Common myeloid progenitor, CD34-positive (primary cell): ENCODE data around the gene MTREX.

Experiments used
- CTCF ChIA-PET: fragments of 350-600 bp; sonication (Branson Sonifier 250); formaldehyde crosslinking; loops from one replicate; lab custom pipeline; 2021; ENCODE audit warnings: antibody characterized with exemption; lab: Charles Lee
- POLR2A ChIA-PET: fragments of 350-600 bp; sonication (Branson Sonifier 250); formaldehyde crosslinking; loops from one replicate; lab custom pipeline; 2021; ENCODE audit warnings: antibody characterized with exemption; lab: Charles Lee
- DNase-seq, 3 donors: peaks; one replicate each; pipeline versions ENCODE4 v3.0.0 to v3.0.0-alpha.2; 2013
- H3K27ac ChIP-seq, 2 experiments: 1 replicate in 1 of 2; 2 replicates in 1 of 2; pipeline ENCODE4 v1.7.0; 2013; ENCODE audit warnings: inconsistent platforms in 2 of 2, low read length in 2 of 2, mild to moderate bottlenecking in 2 of 2, low read depth in 1 of 2, moderate library complexity in 1 of 2; ENCODE audit not compliant: severe bottlenecking in 2 of 2, insufficient read depth in 1 of 2, poor library complexity in 1 of 2
- H3K27me3 ChIP-seq, 5 experiments: replicated peaks in 2 of 5; 1 replicate in 3 of 5; 2 replicates in 2 of 5; pipeline versions ENCODE4 v1.6.1 to v1.7.0; 2013; ENCODE audit warnings: low read length in 4 of 5, mild to moderate bottlenecking in 2 of 5, moderate library complexity in 2 of 5, inconsistent platforms in 1 of 5; ENCODE audit not compliant: insufficient read depth in 5 of 5, control insufficient read depth in 4 of 5
- H3K36me3 ChIP-seq, 4 experiments: 1 replicate in 2 of 4; 2 replicates in 2 of 4; pipeline versions ENCODE4 v1.6.1 to v1.7.0; 2013; ENCODE audit warnings: low read length in 3 of 4, control low read depth in 1 of 4, mild to moderate bottlenecking in 1 of 4; ENCODE audit not compliant: control insufficient read depth in 4 of 4, insufficient read depth in 4 of 4
- H3K4me1 ChIP-seq, 4 experiments: 1 replicate in 3 of 4; 2 replicates in 1 of 4; pipeline versions ENCODE4 v1.6.1 to v1.7.1; 2013; ENCODE audit warnings: low read length in 3 of 4, mild to moderate bottlenecking in 3 of 4, control low read depth in 1 of 4, inconsistent platforms in 1 of 4, moderate library complexity in 1 of 4; ENCODE audit not compliant: control insufficient read depth in 4 of 4, insufficient read depth in 4 of 4; ENCODE audit errors: control extremely low read depth in 1 of 4
- H3K4me3 ChIP-seq, 7 experiments: 1 replicate in 4 of 7; 2 replicates in 3 of 7; pipeline versions ENCODE4 v1.5.1 to v1.7.0; 2013; ENCODE audit warnings: mild to moderate bottlenecking in 7 of 7, low read length in 6 of 7, moderate library complexity in 6 of 7, inconsistent platforms in 2 of 7, low read depth in 2 of 7, control low read depth in 1 of 7; ENCODE audit not compliant: insufficient read depth in 4 of 7, control insufficient read depth in 1 of 7; ENCODE audit errors: extremely low read depth in 1 of 7
- H3K9me3 ChIP-seq, 5 experiments: 1 replicate in 4 of 5; 2 replicates in 1 of 5; pipeline versions ENCODE4 v1.6.1 to v1.7.1; 2013; ENCODE audit warnings: low read length in 4 of 5, mild to moderate bottlenecking in 2 of 5, inconsistent platforms in 1 of 5, low read depth in 1 of 5, moderate library complexity in 1 of 5; ENCODE audit not compliant: control insufficient read depth in 4 of 5, insufficient read depth in 2 of 5; ENCODE audit errors: control extremely low read depth in 1 of 5
- whole genome bisulfite sequencing: methylation state at CpG from one replicate; pipeline ENCODE4 v1.1.5; 2013; ENCODE audit not compliant: insufficient coverage; 5-methylcytosine and 5-hydroxymethylcytosine counted together

The MTREX gene

GRCh38 chr5:55290991-55291390 is 16.8 kb upstream of the MTREX start:
- WGBS = no CpG with 5 or more reads among the region's 2 CpGs
- no peaks in the 10 kb centered on the region for H3K27me3 ChIP-seq
- peaks cover 0 to 9% (median 0%) of the 10 kb centered on the region in 5 experiments for H3K9me3 ChIP-seq
- no peak overlapping the region for H3K4me3 ChIP-seq
- ChIA-PET POLR2A (no interaction called here), CTCF (no interaction called here)
- peaks cover 19 to 75% (median 48%) of the 10 kb centered on the region in 4 experiments for H3K36me3 ChIP-seq
- DNase-seq = no peak
- peaks cover 0 to 4% (median 0%) of the 10 kb centered on the region in 4 experiments for H3K4me1 ChIP-seq
- H3K27ac ChIP-seq = no peak overlapping the region

GRCh38 chr5:55294935-55295334 is 12.9 kb upstream of the MTREX start:
- Histone ChIP-seq H3K27me3 (no peaks in the 10 kb centered on the region), H3K27ac (no peak overlapping the region), H3K9me3 (peaks cover 0 to 9% (median 0%) of the 10 kb centered on the region in 5 experiments), H3K4me1 (no peaks in the 10 kb centered on the region), H3K4me3 (no peak overlapping the region), H3K36me3 (peaks cover 15 to 69% (median 42%) of the 10 kb centered on the region in 4 experiments)
- DNase-seq = no peak
- WGBS = 100% methylated on average over 1 of the region's 1 CpG
- POLR2A ChIA-PET = no interaction called here
- CTCF ChIA-PET = no interaction called here

- peaks cover 2 to 24% (median 16%) of the 10 kb centered on the region in 4 experiments for H3K4me1 ChIP-seq
- DNase-seq = no peak
- ChIA-PET CTCF (interaction anchor here (1.0 to 1.2 kb wide), 2 partner anchors 15 to 17 kb away, joined by 3 read pairs; no protein-coding TSS in a partner anchor), POLR2A (no interaction called here)
- 92% methylated on average over 2 of the region's 2 CpGs for WGBS
- H3K9me3 ChIP-seq = peaks cover 0 to 8% (median 3%) of the 10 kb centered on the region in 5 experiments
- peaks cover 0 to 22% (median 11%) of the 10 kb centered on the region in 4 experiments for H3K36me3 ChIP-seq
- no peak overlapping the region for H3K4me3 ChIP-seq
- no peaks in the 10 kb centered on the region for H3K27me3 ChIP-seq
- no peak overlapping the region for H3K27ac ChIP-seq
These were observed 6.9 kb upstream of the MTREX start for GRCh38 chr5:55300890-55301289.

GRCh38 chr5:55303238-55303690 is 4.5 kb upstream of the MTREX start:
- ChIA-PET POLR2A (no interaction called here), CTCF (interaction anchor here (0.7 to 1.8 kb wide), 6 partner anchors 11 to 72 kb away, joined by 3 to 6 read pairs (median 3); no protein-coding TSS in a partner anchor)
- DNase-seq = peak; percentile 17 to 81 (median 77)
- peaks cover 0 to 7% (median 3%) of the 10 kb centered on the region in 4 experiments for H3K36me3 ChIP-seq
- peaks cover 14 to 38% (median 26%) of the 10 kb centered on the region in 4 experiments for H3K4me1 ChIP-seq
- peak overlapping the region in 1 of 2 experiments; percentile 51 for H3K27ac ChIP-seq
- peak overlapping the region in 2 of 7 experiments; percentile 4 to 26 for H3K4me3 ChIP-seq
- 46% methylated on average over 3 of the region's 4 CpGs for WGBS
- H3K27me3 ChIP-seq = no peaks in the 10 kb centered on the region
- peaks cover 0 to 8% (median 3%) of the 10 kb centered on the region in 5 experiments for H3K9me3 ChIP-seq

- DNase-seq = no peak
- Histone ChIP-seq H3K4me3 (no peak overlapping the region), H3K36me3 (peaks cover 0 to 7% (median 3%) of the 10 kb centered on the region in 4 experiments), H3K27me3 (no peaks in the 10 kb centered on the region), H3K27ac (no peak overlapping the region), H3K4me1 (peaks cover 22 to 50% (median 33%) of the 10 kb centered on the region in 4 experiments), H3K9me3 (peaks cover 0 to 8% (median 3%) of the 10 kb centered on the region in 5 experiments)
- POLR2A ChIA-PET = no interaction called here
- CTCF ChIA-PET = no interaction called here
- WGBS = 87% methylated on average over 4 of the region's 6 CpGs
These were observed 3.2 kb upstream of the MTREX start for GRCh38 chr5:55304584-55304983.

GRCh38 chr5:55305345-55305744 is 2.4 kb upstream of the MTREX start:
- Histone ChIP-seq H3K27me3 (no peaks in the 10 kb centered on the region), H3K4me1 (peaks cover 28 to 54% (median 37%) of the 10 kb centered on the region in 4 experiments), H3K36me3 (peaks cover 0 to 7% (median 3%) of the 10 kb centered on the region in 4 experiments), H3K27ac (no peak overlapping the region), H3K4me3 (peak overlapping the region in 4 of 7 experiments; percentile 16 to 83 (median 38)), H3K9me3 (peaks cover 0 to 8% (median 3%) of the 10 kb centered on the region in 5 experiments)
- ChIA-PET CTCF (no interaction called here), POLR2A (no interaction called here)
- 25% methylated on average over 4 of the region's 4 CpGs for WGBS
- peak in 2 of 3 donors; percentile 23 to 30 for DNase-seq
